ENCODE results near the gene SZT2.

The SZT2 gene

GRCh38 chr1:43354936-43355335 lies 34.8 kb upstream of the SZT2 start:
- TF ChIP-seq TAF1 (IDR thresholded peaks at IDR 0.05; ENCODE audit: borderline replicate concordance, insufficient read depth, low read length) (no peak), SIN3A (IDR thresholded peaks at IDR 0.05; ENCODE audit: borderline replicate concordance, insufficient read depth, low read length) (no peak), FOXP2 (optimal IDR thresholded peaks at IDR 0.05; ENCODE audit: borderline replicate concordance, extremely low read depth, extremely low read length, insufficient read depth) (no peak), REST (IDR thresholded peaks at IDR 0.05; ENCODE audit: insufficient read depth in 1 of 2, low read depth in 2 of 2, low read length in 2 of 2) (no peak), POLR2AphosphoS5 (IDR thresholded peaks at IDR 0.05; ENCODE audit: low read depth, low read length) (no peak)

- no peak for TF ChIP-seq POLR2AphosphoS5 (IDR thresholded peaks at IDR 0.05; ENCODE audit: low read depth, low read length)
- TF ChIP-seq TAF1 (IDR thresholded peaks at IDR 0.05; ENCODE audit: borderline replicate concordance, insufficient read depth, low read length): no peak
- no peak for TF ChIP-seq SIN3A (IDR thresholded peaks at IDR 0.05; ENCODE audit: borderline replicate concordance, insufficient read depth, low read length)
- TF ChIP-seq REST (IDR thresholded peaks at IDR 0.05; ENCODE audit: insufficient read depth in 1 of 2, low read depth in 2 of 2, low read length in 2 of 2): no peak
- no peak for TF ChIP-seq FOXP2 (optimal IDR thresholded peaks at IDR 0.05; ENCODE audit: borderline replicate concordance, extremely low read depth, extremely low read length, insufficient read depth)
Observed at GRCh38 chr1:43357251-43357650, 32.4 kb upstream of the SZT2 start.

GRCh38 chr1:43358121-43358745 lies 31.5 kb upstream of the SZT2 start:
- TF ChIP-seq FOXP2 (optimal IDR thresholded peaks at IDR 0.05; ENCODE audit: borderline replicate concordance, extremely low read depth, extremely low read length, insufficient read depth) (no peak), POLR2AphosphoS5 (IDR thresholded peaks at IDR 0.05; ENCODE audit: low read depth, low read length) (peak; percentile 85)

GRCh38 chr1:43358746-43359693 lies 30.7 kb upstream of the SZT2 start, which contains the start of gene CDC20:
Gene CDC20 (plus strand): TSS chr1:43358981. CDS start chr1:43359216, 235 bp downstream.
- TF ChIP-seq FOXP2 (optimal IDR thresholded peaks at IDR 0.05; ENCODE audit: borderline replicate concordance, extremely low read depth, extremely low read length, insufficient read depth) (no peak), TAF1 (IDR thresholded peaks at IDR 0.05; ENCODE audit: borderline replicate concordance, insufficient read depth, low read length) (peak; percentile 95), SIN3A (IDR thresholded peaks at IDR 0.05; ENCODE audit: borderline replicate concordance, insufficient read depth, low read length) (peak; percentile 67; the same call in 1 of the 2 replicates), REST (IDR thresholded peaks at IDR 0.05; ENCODE audit: insufficient read depth in 1 of 2, low read depth in 2 of 2, low read length in 2 of 2) (no peak), POLR2AphosphoS5 (IDR thresholded peaks at IDR 0.05; ENCODE audit: low read depth, low read length) (peak; percentile 95)

GRCh38 chr1:43359696-43360095 lies 30.0 kb upstream of the SZT2 start:
- no peak for TF ChIP-seq FOXP2 (optimal IDR thresholded peaks at IDR 0.05; ENCODE audit: borderline replicate concordance, extremely low read depth, extremely low read length, insufficient read depth)
- no peak for TF ChIP-seq SIN3A (IDR thresholded peaks at IDR 0.05; ENCODE audit: borderline replicate concordance, insufficient read depth, low read length)
- TF ChIP-seq POLR2AphosphoS5 (IDR thresholded peaks at IDR 0.05; ENCODE audit: low read depth, low read length): no peak
- TF ChIP-seq TAF1 (IDR thresholded peaks at IDR 0.05; ENCODE audit: borderline replicate concordance, insufficient read depth, low read length): no peak
